ENCODE results near the gene FCRL6.

Gene FCRL6

DNA sequence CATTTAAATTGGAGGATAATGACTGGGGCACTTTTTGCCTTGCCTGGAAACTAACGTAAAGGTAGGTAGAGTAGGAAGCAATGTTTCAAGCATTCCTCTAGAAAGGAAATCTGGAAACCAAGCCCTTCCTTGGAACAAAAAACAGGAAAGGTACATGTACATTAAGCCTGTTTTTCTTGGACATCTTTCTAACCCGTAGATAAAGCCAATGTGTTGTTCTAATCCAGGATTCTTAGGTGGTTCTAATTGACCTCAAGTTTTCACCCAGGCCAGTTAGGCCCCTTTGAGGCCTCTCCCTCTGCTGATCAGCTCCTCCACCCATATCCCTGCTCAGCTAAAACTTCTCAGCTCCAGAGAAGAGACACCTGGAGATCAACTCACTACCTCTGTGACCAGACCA is 27.7 kb upstream of the FCRL6 start:
- TF ChIP-seq, protein P1, sequence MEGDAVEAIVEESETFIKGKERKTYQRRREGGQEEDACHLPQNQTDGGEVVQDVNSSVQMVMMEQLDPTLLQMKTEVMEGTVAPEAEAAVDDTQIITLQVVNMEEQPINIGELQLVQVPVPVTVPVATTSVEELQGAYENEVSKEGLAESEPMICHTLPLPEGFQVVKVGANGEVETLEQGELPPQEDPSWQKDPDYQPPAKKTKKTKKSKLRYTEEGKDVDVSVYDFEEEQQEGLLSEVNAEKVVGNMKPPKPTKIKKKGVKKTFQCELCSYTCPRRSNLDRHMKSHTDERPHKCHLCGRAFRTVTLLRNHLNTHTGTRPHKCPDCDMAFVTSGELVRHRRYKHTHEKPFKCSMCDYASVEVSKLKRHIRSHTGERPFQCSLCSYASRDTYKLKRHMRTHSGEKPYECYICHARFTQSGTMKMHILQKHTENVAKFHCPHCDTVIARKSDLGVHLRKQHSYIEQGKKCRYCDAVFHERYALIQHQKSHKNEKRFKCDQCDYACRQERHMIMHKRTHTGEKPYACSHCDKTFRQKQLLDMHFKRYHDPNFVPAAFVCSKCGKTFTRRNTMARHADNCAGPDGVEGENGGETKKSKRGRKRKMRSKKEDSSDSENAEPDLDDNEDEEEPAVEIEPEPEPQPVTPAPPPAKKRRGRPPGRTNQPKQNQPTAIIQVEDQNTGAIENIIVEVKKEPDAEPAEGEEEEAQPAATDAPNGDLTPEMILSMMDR (IDR thresholded peaks at IDR 0.05; ENCODE audit: extremely low read depth, missing control alignments): no peak
- no peak for DNase-seq (ENCODE audit: low spot score)

DNA sequence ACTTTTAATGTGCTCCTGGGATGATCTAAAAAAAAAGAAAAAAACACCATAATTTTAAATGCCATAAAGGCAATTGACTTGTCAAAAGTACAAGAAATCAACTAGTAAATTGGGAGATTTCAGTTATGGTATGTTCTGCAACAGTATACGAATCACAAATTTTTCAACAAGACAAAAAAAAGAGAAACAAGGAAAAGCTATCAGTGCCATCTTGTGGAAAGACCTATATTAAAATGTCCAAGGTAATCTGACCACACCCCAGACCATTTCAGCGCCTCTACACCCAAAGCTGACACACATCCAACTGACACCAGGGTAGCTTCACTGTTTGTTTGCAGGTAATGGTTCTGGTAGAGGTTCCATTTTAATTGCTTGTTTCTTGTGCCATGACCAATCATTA is 26.4 kb upstream of the FCRL6 start:
- TF ChIP-seq, protein P1 (IDR thresholded peaks at IDR 0.05; ENCODE audit: extremely low read depth, missing control alignments): no peak
- DNase-seq (ENCODE audit: low spot score): no peak

DNA sequence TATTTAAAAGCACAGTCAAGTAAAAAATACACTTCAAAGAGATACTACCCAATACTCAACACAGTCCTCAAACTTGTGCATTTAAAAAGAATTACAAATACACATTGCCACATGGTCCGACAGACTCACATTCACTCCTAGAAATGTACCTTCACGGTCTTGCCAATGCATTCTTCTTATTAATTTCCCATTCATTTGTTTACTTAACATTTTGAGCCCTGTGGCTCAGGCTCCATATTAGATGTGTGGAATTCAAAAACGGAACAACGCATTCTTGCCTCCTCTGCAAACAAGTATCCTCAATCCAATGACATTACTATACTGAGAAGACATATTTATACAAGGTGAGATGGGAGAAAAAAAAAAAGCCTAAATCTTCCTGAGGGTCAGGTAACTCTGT is 23.9 kb upstream of the FCRL6 start:
- TF ChIP-seq, protein P1 (IDR thresholded peaks at IDR 0.05; ENCODE audit: extremely low read depth, missing control alignments): no peak

DNA sequence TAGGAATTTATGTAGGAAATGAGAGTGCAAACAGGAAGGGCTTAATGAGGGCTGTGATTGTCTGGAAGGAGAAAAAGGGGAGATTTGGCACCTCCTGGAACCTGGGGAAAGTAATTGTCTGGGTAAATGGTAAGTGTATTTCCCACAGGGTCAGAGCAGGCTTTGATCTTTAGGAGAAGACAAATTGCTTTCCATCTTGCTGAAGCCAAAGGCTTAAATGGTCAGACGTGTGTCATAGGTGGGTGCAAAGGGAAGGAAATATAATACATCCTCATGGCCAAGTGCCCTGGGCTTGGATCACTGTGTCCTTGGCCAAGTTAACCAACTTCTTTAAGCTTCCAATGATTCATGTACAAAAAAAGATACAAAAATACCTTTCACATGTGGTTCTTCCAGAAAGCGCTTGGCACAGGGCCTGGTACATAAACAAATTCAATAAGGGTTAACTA is 22.7 kb upstream of the FCRL6 start:
- TF ChIP-seq, protein P1 (IDR thresholded peaks at IDR 0.05; ENCODE audit: extremely low read depth, missing control alignments): no peak
- DNase-seq (ENCODE audit: low spot score): no peak

More for the DNA sequence above, 23.9 kb upstream of the FCRL6 start:
- DNase-seq (ENCODE audit: low spot score): no peak

DNA sequence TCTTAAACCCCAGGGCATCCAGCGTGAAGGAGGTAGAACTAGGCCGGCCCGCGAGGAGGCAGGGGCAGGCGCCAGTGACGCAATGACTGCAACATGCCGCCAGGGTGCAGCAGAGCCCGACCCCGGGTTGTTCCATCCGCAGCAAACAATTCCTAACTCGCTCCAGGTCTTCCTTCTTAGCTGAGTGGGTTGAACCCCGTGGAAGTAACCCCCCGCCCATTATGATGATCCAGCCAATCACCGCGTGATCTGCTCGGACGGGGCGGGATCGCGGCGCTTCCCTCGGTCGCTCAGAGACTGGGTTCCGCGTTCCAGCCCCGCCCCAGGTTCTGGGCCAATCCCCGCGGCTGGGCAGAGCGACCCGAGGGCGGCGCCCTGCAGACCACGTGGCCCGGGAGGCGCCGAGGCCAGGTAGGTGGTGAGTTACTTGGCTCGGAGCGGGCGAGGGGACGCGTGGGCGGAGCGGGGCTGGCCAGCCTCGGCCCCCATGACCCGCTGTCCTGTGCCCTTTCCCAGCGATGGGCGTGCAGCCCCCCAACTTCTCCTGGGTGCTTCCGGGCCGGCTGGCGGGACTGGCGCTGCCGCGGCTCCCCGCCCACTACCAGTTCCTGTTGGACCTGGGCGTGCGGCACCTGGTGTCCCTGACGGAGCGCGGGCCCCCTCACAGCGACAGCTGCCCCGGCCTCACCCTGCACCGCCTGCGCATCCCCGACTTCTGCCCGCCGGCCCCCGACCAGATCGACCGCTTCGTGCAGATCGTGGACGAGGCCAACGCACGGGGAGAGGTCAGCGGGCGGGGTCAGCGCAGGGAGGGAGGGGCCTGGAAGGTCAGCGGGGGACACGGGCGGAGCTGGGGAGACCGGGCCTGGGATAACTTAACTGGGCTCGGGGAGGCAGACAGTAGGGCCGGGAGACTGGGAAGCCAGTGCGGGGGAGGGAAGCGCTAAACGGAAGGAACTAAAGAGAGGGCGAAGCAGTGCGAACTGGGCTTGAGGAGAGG is 21.3 kb upstream of the FCRL6 start, which contains the start of gene DUSP23:
Gene DUSP23 (plus strand): TSS at position 380 of the 1,000 bp plus-strand sequence. CDS start 139 bp downstream, at position 519.
- TF ChIP-seq, protein P1 (IDR thresholded peaks at IDR 0.05; ENCODE audit: extremely low read depth, missing control alignments): peak; percentile 49
- peak; percentile 97 for DNase-seq (ENCODE audit: low spot score)

DNA sequence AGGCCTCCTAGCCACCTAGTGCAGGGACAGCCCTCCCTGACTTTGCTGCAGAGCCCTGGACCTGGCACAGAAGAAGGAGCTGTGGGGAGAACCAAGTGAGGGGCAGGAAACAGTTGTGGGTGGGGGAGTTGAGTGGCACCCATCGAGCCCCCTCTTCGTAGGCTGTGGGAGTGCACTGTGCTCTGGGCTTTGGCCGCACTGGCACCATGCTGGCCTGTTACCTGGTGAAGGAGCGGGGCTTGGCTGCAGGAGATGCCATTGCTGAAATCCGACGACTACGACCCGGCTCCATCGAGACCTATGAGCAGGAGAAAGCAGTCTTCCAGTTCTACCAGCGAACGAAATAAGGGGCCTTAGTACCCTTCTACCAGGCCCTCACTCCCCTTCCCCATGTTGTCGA is 20.2 kb upstream of the FCRL6 start:
- no peak for DNase-seq (ENCODE audit: low spot score)

More for the DNA sequence above, 20.2 kb upstream of the FCRL6 start:
- TF ChIP-seq, protein P1 (IDR thresholded peaks at IDR 0.05; ENCODE audit: extremely low read depth, missing control alignments): no peak

Data from GM20000 (cell line).